ENCODE data around the gene C1QL4.
"Not testable (repeated sequence)": the region's sequence is repeated elsewhere in the genome, so short reads cannot be mapped to it uniquely, and the experiment has no call there.

The C1QL4 gene

DNA sequence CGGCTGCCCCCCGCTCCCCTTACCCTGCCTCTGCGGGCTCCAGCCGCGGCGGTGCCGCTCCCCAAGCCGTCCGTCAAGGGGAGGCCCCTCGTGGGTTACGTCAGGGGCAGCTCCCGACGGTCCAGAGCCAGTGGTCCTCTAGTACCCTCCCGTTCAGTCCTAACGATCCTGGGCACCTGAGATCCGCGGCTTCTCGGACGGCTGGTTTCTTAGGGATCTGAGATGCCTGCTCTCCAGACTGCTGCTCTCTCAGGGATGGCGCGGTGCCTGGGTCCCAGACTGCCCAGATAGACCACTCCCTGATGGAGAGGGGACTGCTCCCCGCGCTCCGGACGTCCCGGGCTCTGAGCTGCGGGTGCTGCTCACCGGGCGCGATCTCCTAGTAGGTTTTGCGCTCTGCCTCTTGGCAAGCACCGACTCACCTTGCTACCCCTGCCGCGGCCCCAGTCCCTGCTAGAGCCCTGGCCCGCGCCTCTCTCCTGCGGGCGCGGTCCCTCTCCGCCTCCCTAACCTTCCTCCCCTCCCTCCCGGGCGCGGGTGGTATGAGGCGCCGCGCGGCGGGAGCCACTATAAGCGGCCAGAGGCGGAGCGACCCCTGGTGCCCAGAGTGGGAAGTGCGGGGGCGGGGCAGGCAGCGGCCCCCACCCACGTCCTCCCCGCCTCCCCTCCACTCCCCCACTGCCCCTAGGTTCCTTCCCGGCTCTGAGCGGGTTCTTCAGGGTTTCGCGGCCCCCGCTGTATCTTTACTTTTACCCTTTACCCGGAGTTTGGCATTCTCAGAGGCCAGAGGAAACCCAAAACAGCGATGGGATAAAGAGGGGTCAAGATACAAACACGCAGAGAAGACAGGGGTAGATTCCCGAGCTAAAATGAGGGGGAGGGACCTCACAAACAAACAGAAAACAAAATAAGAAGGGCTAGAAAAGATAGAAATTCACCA, at the start of gene C1QL4:
C1QL4 (minus strand) TSS at position 544 of the 940 bp plus-strand sequence. CDS start 711 bp downstream, outside the sequence.
- DNase-seq (ENCODE audit: low spot score in 2 of 2) (peak; percentile 76 to 94), ATAC-seq (replicated peaks; ENCODE audit: extremely low read depth, poor library complexity, severe bottlenecking) (peak; percentile 82)
- Mint-ChIP-seq H3K4me1 (peaks cover 18% of the 10 kb centered on the region), H3K27me3 (peaks cover 75% of the 10 kb centered on the region), H3K27ac (ENCODE audit: low read depth) (no peak within 1 kb of the TSS), H3K4me3 (peak within 1 kb of the TSS; percentile 58), H3K9me3 (no peaks in the 10 kb centered on the region), H3K36me3 (ENCODE audit: insufficient read depth) (peaks cover 2% of the 10 kb centered on the region)

DNA sequence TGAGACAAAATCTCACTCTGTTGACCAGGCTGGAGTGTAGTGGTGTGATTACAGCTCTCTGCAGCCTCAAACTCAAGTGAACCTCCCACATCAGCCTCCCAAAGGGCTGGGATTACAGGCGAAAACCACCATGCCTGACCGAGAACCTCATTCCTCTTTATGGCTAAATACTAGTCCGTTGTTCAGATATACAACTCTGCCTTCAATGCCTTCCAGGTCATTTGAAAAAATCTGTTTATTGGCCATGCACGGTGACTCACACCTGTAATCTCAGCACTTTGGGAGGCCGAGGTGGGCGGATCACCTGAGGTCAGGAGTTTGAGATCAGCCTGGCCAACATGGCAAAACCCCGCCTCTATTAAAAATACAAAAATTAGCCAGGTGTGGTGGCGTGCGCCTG, 43.2 kb upstream of the C1QL4 start:
- H3K4me3 Mint-ChIP-seq; H3K4me1 Mint-ChIP-seq; H3K27ac Mint-ChIP-seq (ENCODE audit: low read depth); H3K36me3 Mint-ChIP-seq (ENCODE audit: insufficient read depth); DNase-seq (ENCODE audit: low spot score in 2 of 2); H3K9me3 Mint-ChIP-seq; ATAC-seq (replicated peaks; ENCODE audit: extremely low read depth, poor library complexity, severe bottlenecking); H3K27me3 Mint-ChIP-seq: not testable (repeated sequence)

DNA sequence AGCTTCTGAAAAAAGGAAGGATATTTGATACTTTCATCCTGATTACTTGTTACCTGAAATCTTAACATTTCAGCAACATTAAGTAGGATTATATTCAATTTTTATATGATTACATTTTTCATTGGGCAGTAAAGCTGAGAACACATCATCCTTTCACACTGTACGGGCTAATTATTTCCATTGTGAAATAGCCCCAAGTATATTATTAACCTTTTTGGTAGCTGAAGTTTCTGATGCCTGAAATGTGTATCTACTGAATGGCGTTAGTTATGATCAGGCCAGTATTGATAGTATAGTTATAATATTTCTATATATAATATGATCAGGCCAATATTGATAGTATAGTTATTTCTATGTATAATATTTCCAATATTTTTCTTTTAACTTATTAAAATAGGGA, 40.4 kb upstream of the C1QL4 start:
- DNase-seq (ENCODE audit: low spot score in 2 of 2), result no peak
- H3K4me1 Mint-ChIP-seq, result no peaks in the 10 kb centered on the region
- H3K27ac Mint-ChIP-seq (ENCODE audit: low read depth), result no peak overlapping the region
- H3K9me3 Mint-ChIP-seq, result no peaks in the 10 kb centered on the region
- H3K36me3 Mint-ChIP-seq (ENCODE audit: insufficient read depth), result peaks cover 1% of the 10 kb centered on the region
- no peak for ATAC-seq (replicated peaks; ENCODE audit: extremely low read depth, poor library complexity, severe bottlenecking)
- H3K4me3 Mint-ChIP-seq, result no peak overlapping the region
- no peaks in the 10 kb centered on the region for H3K27me3 Mint-ChIP-seq

DNA sequence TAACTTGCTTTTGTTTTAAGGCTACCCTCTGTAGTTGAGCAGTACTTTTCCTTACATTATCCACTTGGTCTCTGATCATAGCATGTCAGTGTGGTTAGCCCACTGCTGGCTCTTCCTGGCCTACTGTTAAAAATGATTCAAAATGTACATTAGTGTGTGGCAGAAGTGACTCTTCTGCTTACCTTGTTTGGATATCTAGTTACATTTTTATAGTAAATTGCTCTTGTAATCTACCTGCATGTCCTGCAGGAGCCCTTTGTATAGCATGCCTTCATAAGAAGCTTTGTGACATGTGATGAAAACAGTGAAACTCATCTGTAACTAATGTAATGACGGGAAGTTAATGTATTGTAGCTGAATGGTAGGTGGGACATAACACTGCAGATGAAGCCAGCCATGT, 38.4 kb upstream of the C1QL4 start:
- H3K4me3 Mint-ChIP-seq, result no peak overlapping the region
- no peak overlapping the region for H3K27ac Mint-ChIP-seq (ENCODE audit: low read depth)
- H3K36me3 Mint-ChIP-seq (ENCODE audit: insufficient read depth), result peaks cover 1% of the 10 kb centered on the region
- ATAC-seq (replicated peaks; ENCODE audit: extremely low read depth, poor library complexity, severe bottlenecking) (no peak), DNase-seq (ENCODE audit: low spot score in 2 of 2) (no peak)
- no peaks in the 10 kb centered on the region for H3K9me3 Mint-ChIP-seq
- no peaks in the 10 kb centered on the region for H3K27me3 Mint-ChIP-seq
- H3K4me1 Mint-ChIP-seq, result no peaks in the 10 kb centered on the region

DNA sequence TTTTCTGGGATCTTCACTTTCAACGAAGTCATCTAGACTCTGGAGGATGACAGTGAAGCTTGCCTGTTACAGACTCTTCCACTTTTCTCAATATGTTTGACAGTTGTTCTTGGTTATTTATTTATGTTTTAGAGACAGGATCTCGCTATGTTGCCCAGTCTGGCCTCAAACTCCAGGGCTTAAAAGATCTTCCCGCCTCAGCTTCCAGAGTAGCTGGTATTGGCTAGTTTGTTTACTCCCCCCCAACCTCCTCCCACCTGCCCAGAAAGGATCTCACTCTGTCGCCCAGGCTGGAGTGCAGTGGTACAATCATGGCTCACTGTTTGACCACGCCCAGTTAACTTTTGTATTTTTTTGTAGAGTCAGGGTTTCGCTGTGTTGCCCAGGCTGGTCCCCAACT, 33.6 kb upstream of the C1QL4 start:
- DNase-seq (ENCODE audit: low spot score in 2 of 2), result no peak
- Mint-ChIP-seq H3K27ac (ENCODE audit: low read depth) (no peak overlapping the region), H3K9me3 (no peaks in the 10 kb centered on the region), H3K4me3 (no peak overlapping the region), H3K4me1 (peaks cover 19% of the 10 kb centered on the region), H3K27me3 (no peaks in the 10 kb centered on the region), H3K36me3 (ENCODE audit: insufficient read depth) (peaks cover 4% of the 10 kb centered on the region)
- no peak for ATAC-seq (replicated peaks; ENCODE audit: extremely low read depth, poor library complexity, severe bottlenecking)

DNA sequence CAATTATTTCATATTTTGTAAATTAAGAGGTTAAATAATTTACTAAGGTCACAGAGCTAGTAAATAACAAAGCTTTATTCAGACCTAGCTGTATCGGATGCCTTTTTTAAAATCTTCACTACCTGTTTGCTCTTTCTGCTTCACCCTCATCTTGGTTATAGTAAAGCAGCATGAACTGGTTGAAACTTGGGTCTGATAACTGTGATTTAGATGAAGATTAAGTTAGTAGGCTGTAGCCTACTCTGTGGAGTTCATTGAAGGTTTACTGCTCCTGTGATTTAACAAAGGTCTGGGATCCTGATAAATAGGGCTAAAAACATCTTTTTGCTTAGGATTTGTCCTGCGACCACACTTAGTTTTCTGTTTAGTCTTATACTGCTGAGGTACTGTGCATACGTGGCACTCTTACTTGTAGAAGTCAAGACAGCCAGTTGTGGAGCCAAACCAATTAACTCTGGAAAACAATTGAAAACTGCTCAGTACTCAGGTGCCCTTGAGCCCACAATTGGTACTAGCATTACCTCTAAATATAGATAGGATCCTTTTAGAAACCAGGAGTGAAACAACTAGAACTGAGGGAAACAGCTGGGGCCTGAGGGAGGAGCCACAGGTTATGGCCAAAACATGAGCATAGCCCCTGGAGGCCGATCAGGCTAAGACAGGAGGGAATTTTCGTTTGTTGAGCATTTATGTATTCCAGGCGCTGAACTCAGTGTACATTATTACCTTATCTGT, 32.6 kb upstream of the C1QL4 start:
- no peak overlapping the region for H3K27ac Mint-ChIP-seq (ENCODE audit: low read depth)
- no peaks in the 10 kb centered on the region for H3K27me3 Mint-ChIP-seq
- H3K36me3 Mint-ChIP-seq (ENCODE audit: insufficient read depth), result peaks cover 4% of the 10 kb centered on the region
- ATAC-seq (replicated peaks; ENCODE audit: extremely low read depth, poor library complexity, severe bottlenecking) (no peak), DNase-seq (ENCODE audit: low spot score in 2 of 2) (no peak)
- H3K4me1 Mint-ChIP-seq, result peaks cover 19% of the 10 kb centered on the region
- H3K4me3 Mint-ChIP-seq, result no peak overlapping the region
- H3K9me3 Mint-ChIP-seq, result no peaks in the 10 kb centered on the region

DNA sequence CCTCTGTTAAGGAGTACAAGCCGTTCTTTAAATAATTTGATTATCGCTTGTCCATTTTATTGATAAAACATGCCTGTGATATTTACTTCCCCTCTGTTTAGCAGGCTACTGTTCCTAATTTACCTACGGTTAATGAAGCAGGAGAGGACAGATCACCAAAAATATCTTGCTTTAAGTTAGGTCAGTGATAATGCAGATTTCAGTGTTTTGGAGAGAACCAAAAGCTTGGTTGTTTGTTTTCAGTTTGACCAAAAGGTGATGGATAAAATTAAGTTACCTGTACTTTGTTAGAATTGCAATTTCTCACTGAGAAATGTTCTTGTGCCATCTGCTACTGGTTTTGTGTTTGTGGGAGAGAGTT, 31.2 kb upstream of the C1QL4 start:
- Mint-ChIP-seq H3K36me3 (ENCODE audit: insufficient read depth) (peaks cover 4% of the 10 kb centered on the region), H3K27ac (ENCODE audit: low read depth) (peak overlapping the region; percentile 57), H3K9me3 (no peaks in the 10 kb centered on the region), H3K4me3 (peak overlapping the region; percentile 70), H3K4me1 (peaks cover 19% of the 10 kb centered on the region), H3K27me3 (no peaks in the 10 kb centered on the region)
- DNase-seq (ENCODE audit: low spot score in 2 of 2) (no peak), ATAC-seq (replicated peaks; ENCODE audit: extremely low read depth, poor library complexity, severe bottlenecking) (no peak)

DNA sequence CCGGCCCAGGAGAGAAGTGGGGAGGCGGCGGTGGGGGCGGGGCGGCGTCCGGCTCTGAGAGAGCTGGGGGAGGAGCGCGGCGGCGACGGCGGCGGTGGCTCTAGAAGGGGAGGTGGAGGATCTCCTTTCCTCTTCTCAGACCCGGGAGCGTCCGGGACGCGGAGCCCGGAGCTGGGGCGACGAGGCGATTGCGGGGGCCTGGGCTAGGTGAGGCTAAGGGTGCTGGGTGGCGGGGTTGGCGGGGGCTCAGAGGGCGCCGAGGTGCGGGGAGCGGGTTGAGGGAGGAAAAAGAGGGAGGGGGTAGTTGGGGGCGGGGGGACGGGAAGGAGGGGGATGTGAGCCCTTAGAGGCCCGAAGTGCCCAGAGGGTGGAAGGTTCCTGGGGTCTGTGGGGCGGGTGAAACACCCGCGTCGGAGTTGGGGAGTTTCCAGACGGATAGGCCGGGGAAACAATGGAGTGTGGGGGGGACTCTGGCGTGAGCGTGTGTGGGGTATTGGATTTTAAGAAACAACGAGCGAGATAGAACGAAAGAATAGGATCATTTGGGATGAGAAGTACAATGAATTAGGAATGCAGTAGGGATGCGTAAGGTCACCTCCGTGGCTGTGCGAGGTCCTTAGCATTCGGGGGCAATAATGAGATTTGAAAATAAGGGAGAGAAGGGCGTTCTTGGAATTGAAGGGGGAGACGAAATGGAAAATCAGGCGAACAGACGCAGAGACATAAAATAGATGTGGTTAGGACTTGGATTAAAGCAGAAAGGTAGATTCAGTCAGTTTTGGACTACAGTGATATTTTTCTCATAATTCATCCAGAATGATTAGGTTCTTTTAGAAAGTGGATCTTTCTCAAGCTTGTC, 30.6 kb upstream of the C1QL4 start, which contains the start of gene SPATS2:
SPATS2 (plus strand) TSS at position 82 of the 859 bp plus-strand sequence. CDS start 93,551 bp downstream, outside the sequence.
- Mint-ChIP-seq H3K9me3 (no peaks in the 10 kb centered on the region), H3K36me3 (ENCODE audit: insufficient read depth) (peaks cover 3% of the 10 kb centered on the region), H3K27ac (ENCODE audit: low read depth) (peak within 1 kb of the TSS; percentile 57), H3K4me1 (peaks cover 19% of the 10 kb centered on the region), H3K27me3 (no peaks in the 10 kb centered on the region), H3K4me3 (peak within 1 kb of the TSS; percentile 70)
- ATAC-seq (replicated peaks; ENCODE audit: extremely low read depth, poor library complexity, severe bottlenecking) (no peak), DNase-seq (ENCODE audit: low spot score in 2 of 2) (no peak)

DNA sequence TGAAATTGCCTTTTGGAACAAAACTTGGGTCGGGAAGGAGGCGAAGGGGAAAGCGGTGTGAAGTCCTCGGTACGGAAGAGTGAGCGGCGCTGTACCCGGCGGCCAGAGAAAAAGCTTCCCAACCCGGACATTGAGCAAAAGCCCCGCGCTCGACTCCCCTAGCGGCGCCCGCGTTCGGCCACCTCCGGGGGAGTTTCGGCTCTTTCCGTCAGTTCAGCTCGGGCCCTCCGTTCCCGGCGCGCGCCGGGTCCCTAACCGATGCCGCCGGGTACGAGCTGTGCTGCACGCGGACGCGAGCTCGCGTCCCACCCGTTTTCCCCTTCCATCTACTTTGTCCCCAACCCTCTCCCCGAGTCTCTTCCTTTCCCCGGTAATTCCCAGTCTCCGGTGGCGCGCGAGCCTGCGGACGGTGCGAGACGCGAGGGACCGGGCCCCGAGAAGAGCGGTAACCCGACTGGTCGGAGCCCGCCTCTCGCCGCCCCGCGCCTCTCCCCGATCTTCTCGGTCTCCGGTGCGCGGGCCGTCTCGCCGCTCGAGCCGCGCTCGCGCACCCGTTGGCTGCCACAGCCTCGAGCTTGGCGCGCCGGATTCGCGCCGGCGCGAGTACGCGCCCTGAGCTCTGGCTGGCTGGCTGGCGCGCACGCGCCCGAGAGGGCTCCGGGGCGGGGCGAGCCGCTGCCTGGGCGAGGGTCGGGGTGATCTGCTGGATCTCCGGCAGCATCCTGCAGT, 29.8 kb upstream of the C1QL4 start:
- H3K27ac Mint-ChIP-seq (ENCODE audit: low read depth), result peak overlapping the region; percentile 57
- peaks cover 3% of the 10 kb centered on the region for H3K36me3 Mint-ChIP-seq (ENCODE audit: insufficient read depth)
- H3K27me3 Mint-ChIP-seq, result no peaks in the 10 kb centered on the region

DNA sequence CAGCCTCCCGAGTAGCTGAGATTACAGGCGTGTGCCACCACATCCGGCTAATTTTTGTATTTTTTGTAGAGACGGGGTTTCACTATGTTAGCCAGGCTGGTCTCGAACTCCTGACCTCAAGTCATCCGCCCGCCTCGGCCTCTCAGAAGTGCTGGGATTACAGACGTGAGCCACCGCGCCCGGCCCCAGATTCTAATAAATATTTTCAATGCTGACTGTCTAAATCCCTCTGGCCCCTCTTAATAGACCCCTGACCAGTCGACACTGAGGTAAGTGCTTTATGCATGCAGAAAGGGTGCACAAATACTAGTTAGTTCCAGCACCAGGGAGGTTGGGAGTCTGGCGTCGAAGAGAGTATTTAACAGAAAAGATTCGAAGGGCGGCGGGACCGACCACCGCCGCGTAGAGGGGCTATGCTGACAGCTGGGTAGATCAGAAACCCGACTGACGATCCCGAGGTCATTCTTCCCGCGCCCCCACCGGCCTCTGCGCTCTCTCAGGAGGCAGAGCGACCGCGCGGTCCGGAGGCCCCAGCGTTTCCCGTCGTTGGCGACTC, 29.2 kb upstream of the C1QL4 start:
- ATAC-seq (replicated peaks; ENCODE audit: extremely low read depth, poor library complexity, severe bottlenecking), result peak; percentile 7
- peaks cover 3% of the 10 kb centered on the region for H3K36me3 Mint-ChIP-seq (ENCODE audit: insufficient read depth)

More for the DNA sequence above, 29.8 kb upstream of the C1QL4 start:
- ATAC-seq (replicated peaks; ENCODE audit: extremely low read depth, poor library complexity, severe bottlenecking) (peak; percentile 84), DNase-seq (ENCODE audit: low spot score in 2 of 2) (peak; percentile 67 to 74)
- peaks cover 19% of the 10 kb centered on the region for H3K4me1 Mint-ChIP-seq
- no peaks in the 10 kb centered on the region for H3K9me3 Mint-ChIP-seq
- H3K4me3 Mint-ChIP-seq, result peak overlapping the region; percentile 70

DNA sequence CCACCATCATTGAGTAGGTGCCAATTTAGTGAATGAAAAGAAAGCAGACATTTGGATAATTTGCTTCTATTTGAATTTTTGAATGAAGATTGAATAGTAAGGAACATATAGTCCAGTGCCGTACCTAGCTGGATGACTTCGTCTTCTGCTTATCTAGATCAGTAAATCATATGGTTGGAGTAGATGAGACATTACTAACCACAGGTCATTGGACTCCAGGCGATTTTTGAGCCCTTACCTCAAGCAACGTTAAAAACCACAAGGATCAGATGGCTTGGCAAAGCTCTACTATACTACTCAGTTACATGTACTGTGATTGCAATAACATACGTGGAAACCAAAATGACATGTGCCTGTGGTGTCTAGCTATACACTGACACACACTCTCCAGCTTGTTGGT, 28.6 kb upstream of the C1QL4 start:
- no peaks in the 10 kb centered on the region for H3K9me3 Mint-ChIP-seq
- H3K36me3 Mint-ChIP-seq (ENCODE audit: insufficient read depth), result peaks cover 3% of the 10 kb centered on the region
- peak overlapping the region; percentile 70 for H3K4me3 Mint-ChIP-seq
- peaks cover 10% of the 10 kb centered on the region for H3K27me3 Mint-ChIP-seq
- H3K27ac Mint-ChIP-seq (ENCODE audit: low read depth), result peak overlapping the region; percentile 57
- peaks cover 19% of the 10 kb centered on the region for H3K4me1 Mint-ChIP-seq
- no peak for DNase-seq (ENCODE audit: low spot score in 2 of 2)
- ATAC-seq (replicated peaks; ENCODE audit: extremely low read depth, poor library complexity, severe bottlenecking), result no peak

More for the DNA sequence above, 29.2 kb upstream of the C1QL4 start:
- peaks cover 3% of the 10 kb centered on the region for H3K27me3 Mint-ChIP-seq
- DNase-seq (ENCODE audit: low spot score in 2 of 2), result no peak
- peak overlapping the region; percentile 57 for H3K27ac Mint-ChIP-seq (ENCODE audit: low read depth)
- H3K4me3 Mint-ChIP-seq, result peak overlapping the region; percentile 70
- peaks cover 19% of the 10 kb centered on the region for H3K4me1 Mint-ChIP-seq
- H3K9me3 Mint-ChIP-seq, result no peaks in the 10 kb centered on the region

Measured in central memory CD8-positive, alpha-beta T cell (primary cell).